NB4 (cell line): ENCODE data around the gene RGS14.

Experiments
- DNase-seq: peaks from one replicate; pipeline ENCODE4 v3.0.0; 2010; ENCODE audit warnings: low read depth
- H3K4me3 ChIP-seq: one replicate; pipeline ENCODE4 v1.5.1; 2011; ENCODE audit warnings: mild to moderate bottlenecking, low read depth, low read length, moderate library complexity
- CTCF ChIP-seq: IDR thresholded peaks from one replicate; pipeline ENCODE4 v1.5.1; 2012; ENCODE audit warnings: low read depth, low read length
- MYC ChIP-seq: IDR thresholded peaks from 2 replicates; pipeline ENCODE4 v1.6.1; 2011; ENCODE audit warnings: low read depth, low read length
- POLR2A ChIP-seq: IDR thresholded peaks from 2 replicates; pipeline ENCODE4 v1.6.1; 2011; ENCODE audit warnings: mild to moderate bottlenecking; ENCODE audit not compliant: insufficient read length; ENCODE audit errors: extremely low read depth
- TF ChIP-seq, protein P1 (sequence below): IDR thresholded peaks from 2 replicates; pipeline ENCODE4 v1.6.1; 2011; ENCODE audit warnings: low read depth, low read length

The RGS14 gene

DNA sequence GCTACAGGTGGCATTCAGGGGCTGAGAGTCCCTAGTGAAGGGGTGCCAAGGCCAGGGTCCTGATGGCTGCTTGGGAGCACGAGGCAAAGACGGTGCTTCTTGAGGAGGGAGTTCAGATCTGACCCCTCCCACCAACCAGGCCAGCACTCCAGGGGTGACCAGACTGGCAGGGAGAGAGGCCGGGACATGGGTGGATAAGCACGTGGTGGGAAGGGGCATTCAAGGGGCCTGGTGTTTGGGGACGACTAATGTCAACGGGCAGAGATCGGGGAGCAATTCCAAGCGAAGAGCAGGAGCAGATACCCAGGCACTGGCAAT is 4.5 kb downstream of the RGS14 start:
- no peak for DNase-seq
- TF ChIP-seq, protein P1, sequence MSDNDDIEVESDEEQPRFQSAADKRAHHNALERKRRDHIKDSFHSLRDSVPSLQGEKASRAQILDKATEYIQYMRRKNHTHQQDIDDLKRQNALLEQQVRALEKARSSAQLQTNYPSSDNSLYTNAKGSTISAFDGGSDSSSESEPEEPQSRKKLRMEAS: no peak
- TF ChIP-seq CTCF (no peak), MYC (no peak), POLR2A (no peak)
- H3K4me3 ChIP-seq: no peak overlapping the region

- DNase-seq: peak; percentile 38
- TF ChIP-seq CTCF (no peak), MYC (no peak), POLR2A (no peak)
- TF ChIP-seq, protein P1: no peak
- no peak overlapping the region for H3K4me3 ChIP-seq
These were observed 5.1 kb downstream of the RGS14 start for GRCh38 chr5:177362610-177363507.

DNA sequence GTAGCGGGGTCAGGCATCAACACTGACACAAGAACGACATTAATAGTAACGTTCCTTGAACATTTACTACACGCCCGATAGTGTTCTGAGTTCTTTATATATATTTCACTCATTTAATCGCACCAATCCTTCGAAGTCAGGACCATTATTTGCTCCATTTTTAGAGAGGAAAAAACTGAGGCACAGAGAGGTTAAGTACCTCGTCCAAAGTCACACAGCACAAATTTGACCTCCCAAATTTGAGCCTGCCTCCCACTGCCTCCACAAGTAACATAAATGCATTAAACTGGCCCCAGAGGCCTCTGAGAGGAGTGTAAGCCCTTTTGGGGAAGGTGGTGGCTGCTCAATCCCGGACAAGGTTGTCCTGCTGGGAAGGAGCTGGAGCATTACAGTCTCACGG is 5.8 kb downstream of the RGS14 start:
- H3K4me3 ChIP-seq: no peak overlapping the region
- no peak for TF ChIP-seq MYC
- no peak for DNase-seq

- DNase-seq: no peak
- no peak for TF ChIP-seq MYC
- TF ChIP-seq, protein P1: no peak
- TF ChIP-seq CTCF: no peak
- TF ChIP-seq POLR2A: no peak
- no peak overlapping the region for H3K4me3 ChIP-seq
These were observed 6.6 kb downstream of the RGS14 start for GRCh38 chr5:177364159-177364962.

- no peak overlapping the region for H3K4me3 ChIP-seq
- no peak for DNase-seq
- no peak for TF ChIP-seq CTCF
- no peak for TF ChIP-seq MYC
- TF ChIP-seq, protein P1: no peak
- no peak for TF ChIP-seq POLR2A
These were observed 8.3 kb downstream of the RGS14 start for GRCh38 chr5:177365845-177366527.
